K562 (cell line): ENCODE data around the gene EFNB3. TPM values are rescaled to one million over a fixed set of nuclear protein-coding genes. Genes with fewer than 3 reads are reported as not detected.

ENCODE experiments used
- ATAC-seq: fragments of 200-7000 bp; cut with Tn5 transposase; 3 replicates; pipeline ENCODE4 v1.9.1; 2020; ENCODE audit warnings: moderate library complexity
- BruUV-seq: library from RNA; stranded (reverse); fragments of 400-500 nt; replicated peaks from 2 replicates; lab custom pipeline; 2021; lab: Mats Ljungman, UMichigan
- CTCF ChIA-PET: fragments of 300-600 bp; formaldehyde crosslinking; extraction: SDS; loops from one replicate; lab custom pipeline; 2021; ENCODE audit warnings: low intra/inter-chr PET ratio; lab: Yijun Ruan, JAX
- POLR2A ChIA-PET: fragments of 300-600, 350-650 bp; sonication (Branson Sonifier 250); formaldehyde crosslinking; extraction: SDS; loops from one replicate; lab custom pipeline; 2021; ENCODE audit warnings: antibody characterized with exemption, inconsistent platforms; lab: Yijun Ruan, JAX
- DNase-seq, 4 experiments: peaks; one replicate each; pipeline versions ENCODE4 v3.0.0 to v3.0.0-alpha.2; 2011 to 2018; ENCODE audit warnings: low spot score in 3 of 4, mixed read lengths in 3 of 4; ENCODE audit errors: extremely low read depth in 1 of 4
- FAIRE-seq: peaks from 2 replicates; lab custom pipeline; 2011; peaks lifted over from hg19 to GRCh38; lab: Jason Lieb, UNC
- H2AFZ ChIP-seq: 2 replicates; pipeline ENCODE4 v1.6.0; 2011; ENCODE audit warnings: low read depth, low read length, control low read depth, inconsistent platforms
- H3K27ac ChIP-seq: fragments of 200-600 bp; 3 replicates; pipeline ENCODE4 v1.8.0; 2011; ENCODE audit warnings: low read depth, mild to moderate bottlenecking, control low read depth, inconsistent platforms, low read length, moderate library complexity, mixed read lengths; ENCODE audit errors: extremely low read depth
- H3K27me3 ChIP-seq, 2 experiments: fragments of 300-600 bp in 1 of 2; 2 replicates in 1 of 2; 3 replicates in 1 of 2; pipeline versions ENCODE4 v1.6.0 to v1.8.0; 2011; ENCODE audit warnings: inconsistent platforms in 2 of 2, low read length in 2 of 2, mild to moderate bottlenecking in 1 of 2, mixed read lengths in 1 of 2, moderate library complexity in 1 of 2; ENCODE audit not compliant: control insufficient read depth in 2 of 2, insufficient read depth in 2 of 2
- H3K36me3 ChIP-seq: fragments of 300-600 bp; 3 replicates; pipeline ENCODE4 v1.8.0; 2011; ENCODE audit warnings: mild to moderate bottlenecking, low read length, inconsistent platforms; ENCODE audit not compliant: control insufficient read depth, insufficient read depth
- H3K4me1 ChIP-seq, 2 experiments: fragments of 200-600 bp in 1 of 2; replicated peaks in 1 of 2; 2 replicates in 1 of 2; 3 replicates in 1 of 2; pipeline versions ENCODE4 v1.5.1 to v1.8.0; 2011; ENCODE audit warnings: inconsistent platforms in 2 of 2, low read length in 2 of 2, mild to moderate bottlenecking in 1 of 2, mixed read lengths in 1 of 2, moderate library complexity in 1 of 2; ENCODE audit not compliant: control insufficient read depth in 2 of 2, insufficient read depth in 2 of 2
- H3K4me2 ChIP-seq: 2 replicates; pipeline ENCODE4 v1.6.1; 2011; ENCODE audit warnings: low read length, control low read depth, inconsistent platforms, mixed read lengths; ENCODE audit not compliant: insufficient read depth
- H3K4me3 ChIP-seq: fragments of 200-600 bp; sonication (generic), shearing (Covaris generic); 2 replicates; pipeline ENCODE4 v1.5.1; 2016; ENCODE audit warnings: control low read depth, inconsistent platforms
- H3K79me2 ChIP-seq: fragments of 200-600 bp; 3 replicates; pipeline ENCODE4 v1.8.0; 2011; ENCODE audit warnings: low read length, inconsistent platforms; ENCODE audit not compliant: control insufficient read depth, insufficient read depth
- H3K9ac ChIP-seq, 2 experiments: 2 replicates each; pipeline versions ENCODE4 v1.6.0 to v1.6.1; 2011; ENCODE audit warnings: low read depth in 2 of 2, low read length in 2 of 2, control low read depth in 1 of 2, inconsistent platforms in 1 of 2, mild to moderate bottlenecking in 1 of 2, mixed read lengths in 1 of 2; ENCODE audit not compliant: insufficient read depth in 1 of 2
- H3K9me1 ChIP-seq: one replicate; pipeline ENCODE4 v1.6.0; 2011; ENCODE audit warnings: inconsistent platforms, mild to moderate bottlenecking, low read length, moderate library complexity; ENCODE audit not compliant: control insufficient read depth, insufficient read depth
- H3K9me3 ChIP-seq: replicated peaks from 2 replicates; pipeline ENCODE4 v1.5.1; 2011; ENCODE audit warnings: low read depth, low read length, inconsistent platforms; ENCODE audit not compliant: control insufficient read depth, insufficient read depth
- H4K20me1 ChIP-seq: replicated peaks from 2 replicates; pipeline ENCODE4 v1.6.1; 2011; ENCODE audit warnings: low read length, inconsistent platforms, mixed read lengths; ENCODE audit not compliant: control insufficient read depth, insufficient read depth
- CEBPB ChIP-seq: fragments of 450-650 bp; IDR thresholded peaks from 2 replicates; pipeline ENCODE4 v1.6.1; 2016; ENCODE audit warnings: missing genetic modification characterization, missing compliant biosample characterization
- SPI1 ChIP-seq: IDR thresholded peaks from 2 replicates; pipeline ENCODE4 v1.6.1; 2011; ENCODE audit warnings: low read depth, low read length, control low read depth, borderline replicate concordance
- TGIF2 ChIP-seq: sonication (generic); formaldehyde crosslinking; IDR thresholded peaks from 2 replicates; pipeline ENCODE4 v1.8.1; 2022; ENCODE audit warnings: mild to moderate bottlenecking, missing genetic modification reagents, moderate library complexity
- ZBTB17 ChIP-seq: fragments of 450-650 bp; formaldehyde crosslinking; IDR thresholded peaks from 2 replicates; pipeline ENCODE4 v1.4.0; 2020; ENCODE audit warnings: mild to moderate bottlenecking
- ZNF24 ChIP-seq: fragments of 450-650 bp; IDR thresholded peaks from 2 replicates; pipeline ENCODE4 v1.6.1; 2016
- WGBS: fragments of 100-300 bp; shearing (Covaris generic); methylation state at CpG from one replicate; pipeline ENCODE4 v1.1.6; 2016; ENCODE audit warnings: low coverage, mixed read lengths; ENCODE audit not compliant: insufficient coverage; ENCODE audit errors: missing lambda C conversion rate; 5-methylcytosine and 5-hydroxymethylcytosine counted together
- in situ Hi-C: fragments of 300-500 bp; cut with MboI; formaldehyde crosslinking; loops from 4 replicates; pipeline ENCODE4 v1.15.0; 2018; ENCODE audit warnings: inconsistent platforms, mixed read lengths
- intact Hi-C: fragments of 100-400 bp; cut with micrococcal nuclease; formaldehyde crosslinking; loops from 2 replicates; pipeline ENCODE4 v1.14.2; 2022
- polyA plus RNA-seq, 8 experiments: library from polyadenylated mRNA; depleted of rRNA in 4 of 8; stranded (reverse) in 5 of 8; unstranded in 3 of 8; fragments of >200 nt; fragmentation: Nextera tagmentation in 2 of 8; fragmentation: Illumina TruSeq in 1 of 8; extraction: Ambion mirVana in 2 of 8; extraction: Trizol in 1 of 8; gene quantifications; 2 replicates each; pipeline versions ENCODE4 v1.2.1 to v1.2.3, GENCODE V29; 2011 to 2014; ENCODE audit warnings: inconsistent platforms in 1 of 8, missing spikeins in 1 of 8
- total RNA-seq, 7 experiments: library from RNA; depleted of rRNA in 6 of 7; stranded (reverse); fragments of >200 nt in 6 of 7; fragmentation: Illumina TruSeq in 2 of 7; extraction: Trizol in 2 of 7; gene quantifications; 2 replicates each; pipeline versions ENCODE4 v1.2.1 to v1.2.3, GENCODE V29; 2011 to 2021; ENCODE audit warnings: low replicate concordance in 1 of 7
- TF ChIP-seq, protein P1 (sequence below): fragments of 450-650 bp; IDR thresholded peaks from 2 replicates; pipeline ENCODE4 v1.6.1; 2017; ENCODE audit warnings: antibody characterized with exemption
- TF ChIP-seq, protein P2 (sequence below): fragments of 250-450 bp; sonication (Bioruptor Pico); IDR thresholded peaks from 2 replicates; pipeline ENCODE4 v1.5.0; 2021; ENCODE audit warnings: mild to moderate bottlenecking, moderate library complexity

Gene EFNB3
- total and polyA plus RNA-seq, 9 of the 15 experiments (the other 6 are each of a cell fraction or from before 2014, with no cell fraction given) = not detected

DNA sequence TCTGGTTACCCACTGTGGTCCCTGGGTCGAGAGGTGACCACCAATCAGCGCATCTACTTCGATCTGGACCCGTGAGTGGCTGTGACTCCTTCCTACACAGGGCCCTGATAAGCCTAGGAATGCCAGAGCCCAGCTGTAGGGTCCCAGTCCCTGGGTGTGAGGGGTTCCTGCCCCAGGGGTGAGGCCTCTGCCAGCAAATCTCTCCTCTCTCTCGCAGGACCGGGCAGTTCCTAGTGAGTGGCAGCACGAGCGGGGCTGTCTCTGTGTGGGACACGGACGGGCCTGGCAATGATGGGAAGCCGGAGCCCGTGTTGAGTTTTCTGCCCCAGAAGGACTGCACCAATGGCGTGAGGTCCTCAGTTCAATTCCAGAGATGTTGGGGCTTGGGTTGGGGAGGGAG is 2.2 kb upstream of the EFNB3 start:
- DNase-seq (no peak), ATAC-seq (no peak), FAIRE-seq (no peak)
- Histone ChIP-seq H3K9me1 (no peaks in the 10 kb centered on the region), H3K9me3 (no peaks in the 10 kb centered on the region), H3K27ac (no peak overlapping the region), H3K79me2 (no peaks in the 10 kb centered on the region), H3K4me2 (no peak overlapping the region), H4K20me1 (no peaks in the 10 kb centered on the region), H3K9ac (no peak overlapping the region; a peak in 1 of 4 replicates), H2AFZ (no peak overlapping the region), H3K27me3 (peaks cover 7 to 23% of the 10 kb centered on the region in 2 experiments; a peak in 4 of 5 replicates), H3K36me3 (0 out of 3 replicates have a peak, but pooled peaks cover 3% of the 10 kb centered on the region), H3K4me1 (peaks cover 5 to 23% of the 10 kb centered on the region in 2 experiments; a peak in 3 of 5 replicates), H3K4me3 (no peak overlapping the region)
- POLR2A ChIA-PET = interaction anchor here (0.5 to 7.6 kb wide), 4 partner anchors 9 to 624 kb away, joined by 3 to 67 read pairs (median 10); partner anchors contain the start of genes TP53 and WRAP53
- 84% methylated on average over 9 of the region's 13 CpGs for WGBS
- no TSS peak for BruUV-seq
- CTCF ChIA-PET = no interaction called here
- in situ Hi-C loops (no loop called here), intact Hi-C loops (no loop called here)
- TF ChIP-seq ZNF24 = no peak
- no peak for TF ChIP-seq CEBPB
- TF ChIP-seq SPI1 = no peak
- no peak for TF ChIP-seq ZBTB17 (CRISPR knock-in tag)
- TF ChIP-seq, protein P1, sequence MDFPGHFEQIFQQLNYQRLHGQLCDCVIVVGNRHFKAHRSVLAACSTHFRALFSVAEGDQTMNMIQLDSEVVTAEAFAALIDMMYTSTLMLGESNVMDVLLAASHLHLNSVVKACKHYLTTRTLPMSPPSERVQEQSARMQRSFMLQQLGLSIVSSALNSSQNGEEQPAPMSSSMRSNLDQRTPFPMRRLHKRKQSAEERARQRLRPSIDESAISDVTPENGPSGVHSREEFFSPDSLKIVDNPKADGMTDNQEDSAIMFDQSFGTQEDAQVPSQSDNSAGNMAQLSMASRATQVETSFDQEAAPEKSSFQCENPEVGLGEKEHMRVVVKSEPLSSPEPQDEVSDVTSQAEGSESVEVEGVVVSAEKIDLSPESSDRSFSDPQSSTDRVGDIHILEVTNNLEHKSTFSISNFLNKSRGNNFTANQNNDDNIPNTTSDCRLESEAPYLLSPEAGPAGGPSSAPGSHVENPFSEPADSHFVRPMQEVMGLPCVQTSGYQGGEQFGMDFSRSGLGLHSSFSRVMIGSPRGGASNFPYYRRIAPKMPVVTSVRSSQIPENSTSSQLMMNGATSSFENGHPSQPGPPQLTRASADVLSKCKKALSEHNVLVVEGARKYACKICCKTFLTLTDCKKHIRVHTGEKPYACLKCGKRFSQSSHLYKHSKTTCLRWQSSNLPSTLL = no peak
- TF ChIP-seq, protein P2, sequence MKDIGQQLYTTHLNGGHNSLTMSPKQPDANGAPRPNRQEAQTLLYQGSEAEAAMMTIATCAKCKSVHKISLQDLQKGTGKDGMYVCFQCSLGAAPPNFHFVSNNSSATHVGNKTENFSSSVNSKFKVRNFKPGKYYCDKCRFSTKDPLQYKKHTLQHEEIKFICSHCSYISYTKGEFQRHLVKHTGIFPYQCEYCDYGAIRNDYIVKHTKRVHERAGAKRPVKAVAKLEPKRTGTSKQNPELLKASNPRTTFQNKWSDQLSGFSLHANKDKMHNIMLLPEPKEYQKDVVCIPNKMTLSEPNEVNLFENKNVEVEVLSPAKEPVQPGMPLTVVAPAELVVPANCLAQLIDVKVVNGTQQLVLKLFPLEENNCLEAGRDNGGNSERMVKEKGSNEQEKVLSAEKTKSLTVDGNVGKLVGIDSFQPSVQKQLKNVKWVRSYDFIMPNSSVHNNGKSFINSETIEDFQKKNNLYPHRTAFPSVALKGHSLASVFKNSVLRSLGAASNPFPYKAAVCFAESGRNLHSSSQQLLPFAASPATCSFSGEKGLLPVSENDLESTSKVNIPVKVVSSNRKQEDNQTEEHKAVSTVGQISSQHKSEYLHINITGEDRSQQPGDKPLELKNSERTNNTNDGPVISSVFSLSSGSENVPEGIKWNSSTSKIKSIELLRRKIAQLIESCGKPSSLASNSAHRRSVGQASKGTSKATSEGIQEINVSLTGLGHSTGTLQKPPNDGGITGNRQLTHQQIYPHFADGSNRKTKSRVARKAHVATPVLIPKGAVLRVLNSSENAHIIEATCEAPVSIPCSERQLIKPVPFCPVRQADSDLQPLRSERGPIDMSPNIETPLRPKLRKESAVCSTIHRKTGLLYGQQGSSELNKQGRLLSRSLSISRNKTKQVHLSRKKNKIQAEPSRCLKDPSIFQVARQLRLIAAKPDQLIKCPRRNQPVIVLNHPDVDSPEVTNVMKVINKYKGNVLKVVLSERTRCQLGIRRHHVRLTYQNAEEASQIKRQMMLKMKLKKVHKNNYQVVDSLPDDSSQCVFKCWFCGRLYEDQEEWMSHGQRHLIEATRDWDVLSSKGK (CRISPR knock-in tag) = no peak
- no peak for TF ChIP-seq TGIF2 (CRISPR knock-in tag)
- TF ChIP-seq, all 486 proteins: peak for 0
